Ovary (tissue), 9 donors: ENCODE data around the gene NCAN. TPM values are rescaled to one million over a fixed set of nuclear protein-coding genes. Genes with fewer than 3 reads are reported as not detected.

ENCODE experiments used
- DNase-seq, 5 donors: peaks; one replicate each; pipeline ENCODE4 v3.0.0-alpha.2; 2019 to 2020
- H3K27ac ChIP-seq, 2 donors: fragments of 200-600 bp; one replicate each; pipeline versions ENCODE4 v1.5.1 to v1.8.0; 2019 to 2022
- H3K27me3 ChIP-seq: fragments of 200-600 bp; one replicate; pipeline ENCODE4 v1.8.0; 2022
- H3K36me3 ChIP-seq: fragments of 200-600 bp; sonication (generic); one replicate; pipeline ENCODE4 v1.5.1; 2019
- H3K4me1 ChIP-seq: one replicate; pipeline ENCODE4 v1.8.1; 2013; ENCODE audit warnings: mild to moderate bottlenecking, moderate library complexity; ENCODE audit not compliant: insufficient read depth
- H3K4me3 ChIP-seq: fragments of 200-600 bp; sonication (generic); one replicate; pipeline ENCODE4 v1.5.1; 2017
- H3K9me3 ChIP-seq, 2 donors: fragments of 200-600 bp in 1 of 2; sonication (generic) in 1 of 2; one replicate each; pipeline versions ENCODE4 v1.5.1 to v1.8.1; 2013 to 2019; ENCODE audit warnings: mild to moderate bottlenecking in 1 of 2, moderate library complexity in 1 of 2
- CTCF ChIP-seq, 3 donors: fragments of 450-650 bp in 2 of 3; fragments of 200-600 bp in 1 of 3; IDR thresholded peaks; one replicate each; pipeline versions ENCODE4 v1.5.1 to v1.8.0; 2016 to 2022; ENCODE audit warnings: antibody characterized with exemption in 3 of 3, mild to moderate bottlenecking in 1 of 3
- EP300 ChIP-seq: sonication (generic); formaldehyde crosslinking; IDR thresholded peaks from one replicate; pipeline ENCODE4 v1.6.1; 2017; ENCODE audit warnings: antibody characterized with exemption
- POLR2A ChIP-seq: fragments of 450-650 bp; IDR thresholded peaks from one replicate; pipeline ENCODE4 v1.6.1; 2017; ENCODE audit warnings: antibody characterized with exemption, mild to moderate bottlenecking, moderate library complexity
- WGBS, 3 donors: extraction: QIAGEN DNeasy Blood & Tissue Kit in 1 of 3; methylation state at CpG; one replicate each; pipeline versions ENCODE4 v1.1.5 to v1.1.7; 2013 to 2017; 5-methylcytosine and 5-hydroxymethylcytosine counted together
- intact Hi-C, 4 donors: fragments of 100-400 bp; cut with DNase I; formaldehyde crosslinking; loops; one replicate each; pipeline versions ENCODE4 v1.11.0 to v1.15.1; 2022 to 2023
- polyA plus RNA-seq, 2 donors: library from polyadenylated mRNA; stranded (reverse); fragments of 200-250 nt in 1 of 2; fragments of 350-450 nt in 1 of 2; fragmentation: Illumina TruSeq in 1 of 2; extraction: RNeasy Lipid Tissue Mini Kit (QIAGEN cat#74804) in 1 of 2; gene quantifications; one replicate each; pipeline ENCODE4 v1.2.3, GENCODE V29; 2013 to 2014
- total RNA-seq, 7 donors: library from RNA; depleted of rRNA in 2 of 7; stranded (reverse); fragments of >200 nt in 2 of 7; fragmentation: NEBNext Ultra II Directional in 3 of 7; extraction: Animal tissue kit (Norgen Biotek cat#: 25700) in 3 of 7; gene quantifications; one replicate each; pipeline versions ENCODE4 v1.1.0 to v1.2.4, GENCODE V29; 2016 to 2023
- donor health status: DM: no; HTN: no; CAD: no; lungs with moderate emphysema.
- donor health status: DM: no; HTN: no; CAD: no.
- donor health status: Bipolar disorder and iron deficiency.
- donor health status: DM: yes; HTN: yes; CAD: no.
- donor health status: DM: no; HTN: no; CAD: no.
- donor health status: DM: yes; HTN: yes; CAD: no.

The NCAN gene
- total and polyA plus RNA-seq, 9 donors = not detected

GRCh38 chr19:19181488-19181998, 30.2 kb upstream of the NCAN start:
- TF ChIP-seq EP300 (no peak), POLR2A (no peak), CTCF (IDR thresholded peaks at IDR 0.05) (no peak)
- intact Hi-C loops = no loop called here

GRCh38 chr19:19185853-19186740, 25.7 kb upstream of the NCAN start:
- Histone ChIP-seq H3K27ac (no peak overlapping the region), H3K27me3 (no peaks in the 10 kb centered on the region), H3K9me3 (no peaks in the 10 kb centered on the region), H3K4me3 (no peak overlapping the region), H3K36me3 (no peaks in the 10 kb centered on the region), H3K4me1 (peaks cover 4% of the 10 kb centered on the region)
- WGBS, 3 donors = 56 to 66% (median 57%) methylated on average over 9 of the region's 9 CpGs
- DNase-seq = no peak
- TF ChIP-seq CTCF (IDR thresholded peaks at IDR 0.05) (no peak), EP300 (no peak), POLR2A (no peak)
- intact Hi-C loops = no loop called here

More at GRCh38 chr19:19181488-19181998, 30.2 kb upstream of the NCAN start:
- Histone ChIP-seq H3K4me3 (no peak overlapping the region), H3K27ac (no peak overlapping the region), H3K4me1 (no peaks in the 10 kb centered on the region), H3K36me3 (no peaks in the 10 kb centered on the region), H3K9me3 (no peaks in the 10 kb centered on the region), H3K27me3 (no peaks in the 10 kb centered on the region)
- DNase-seq = no peak
- 54 to 83% (median 68%) methylated on average over 9 of the region's 9 CpGs for WGBS, 3 donors

GRCh38 chr19:19186742-19187141, 25.0 kb upstream of the NCAN start:
- H3K4me1 ChIP-seq = peaks cover 4% of the 10 kb centered on the region
- intact Hi-C loops = no loop called here
- no peak for DNase-seq
- H3K36me3 ChIP-seq = no peaks in the 10 kb centered on the region
- 90 to 94% (median 92%) methylated on average over 14 of the region's 14 CpGs for WGBS, 3 donors
- H3K4me3 ChIP-seq = no peak overlapping the region
- no peak for TF ChIP-seq POLR2A
- no peaks in the 10 kb centered on the region for H3K27me3 ChIP-seq
- H3K27ac ChIP-seq = no peak overlapping the region
- no peaks in the 10 kb centered on the region for H3K9me3 ChIP-seq

- Histone ChIP-seq H3K27ac (peak overlapping the region; percentile 90 to 93), H3K9me3 (no peaks in the 10 kb centered on the region), H3K4me1 (peaks cover 4% of the 10 kb centered on the region), H3K27me3 (no peaks in the 10 kb centered on the region), H3K4me3 (peak overlapping the region; percentile 99), H3K36me3 (no peaks in the 10 kb centered on the region)
- no peak for DNase-seq
- TF ChIP-seq CTCF (IDR thresholded peaks at IDR 0.05) = no peak
- no peak for TF ChIP-seq EP300
- TF ChIP-seq POLR2A = no peak
- intact Hi-C loops = no loop called here
- WGBS, 3 donors = 0 to 1% (median 1%) methylated on average over 17 of the region's 17 CpGs
Measured at GRCh38 chr19:19191768-19192077, 20.0 kb upstream of the NCAN start.
